Activated T-helper 1 cell treated with Interleukin-2 at 50 U/mL for 16 hours (primary cell): ENCODE data around the gene DDX24.
"Not testable (repeated sequence)": the region's sequence is repeated elsewhere in the genome, so short reads cannot be mapped to it uniquely, and the experiment has no call there.

Experiments used
- DNase-seq: peaks from one replicate; pipeline ENCODE4 v3.0.0-alpha.2; 2020; ENCODE audit warnings: low read depth

Gene DDX24

DNA sequence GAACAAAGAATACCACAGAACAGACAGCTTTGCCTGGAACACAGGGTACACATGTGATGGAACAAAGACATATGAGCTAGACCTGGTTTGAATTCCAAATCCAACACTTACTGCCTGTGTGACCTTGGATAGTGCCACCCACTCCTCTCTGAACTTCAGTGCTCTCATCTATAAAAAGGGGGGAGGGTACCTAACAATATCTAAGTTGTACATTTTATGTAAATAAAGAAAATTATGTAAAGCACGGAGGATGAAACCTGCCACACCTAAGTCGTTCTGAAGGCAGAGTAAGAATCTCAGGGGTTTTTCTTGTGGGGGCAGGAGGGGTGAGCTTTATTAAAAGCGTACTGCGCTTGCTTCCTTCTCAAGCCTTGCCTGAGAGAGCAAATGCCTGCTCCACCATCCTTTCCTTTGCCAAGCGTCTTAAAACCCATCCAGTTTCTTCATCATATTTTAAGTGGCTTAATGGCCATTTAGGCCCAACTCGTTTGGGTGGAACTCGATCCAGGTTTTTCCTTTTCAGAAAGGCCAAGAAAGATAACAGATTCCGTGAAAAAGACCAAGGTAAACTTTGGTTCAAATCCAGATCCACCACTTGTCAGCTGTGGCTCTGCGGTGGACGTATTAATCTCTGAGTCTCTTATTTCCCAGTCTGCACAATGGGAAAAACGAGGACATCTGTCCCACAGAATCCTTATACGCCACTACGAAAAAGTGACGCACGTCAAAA, 946 bp downstream of the DDX24 start:
- DNase-seq = no peak

DNA sequence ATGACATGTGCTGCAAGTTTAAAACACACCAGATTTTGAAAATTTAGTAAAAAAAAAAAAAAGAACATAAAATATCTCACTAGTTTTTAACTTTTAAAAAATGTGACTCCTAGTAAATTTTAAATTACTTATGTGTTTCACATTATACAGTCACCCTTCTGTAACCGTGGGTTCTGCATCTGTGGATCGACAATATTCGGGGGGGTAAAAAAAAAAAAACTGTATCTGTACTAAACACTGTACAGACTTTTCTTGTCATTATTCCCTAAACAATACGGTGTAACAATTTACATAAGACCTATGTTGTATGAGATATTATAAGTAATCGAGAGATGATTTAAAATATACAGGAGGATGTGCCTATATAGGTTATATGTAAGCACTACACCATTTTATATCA, 3.2 kb downstream of the DDX24 start:
- no peak for DNase-seq

DNA sequence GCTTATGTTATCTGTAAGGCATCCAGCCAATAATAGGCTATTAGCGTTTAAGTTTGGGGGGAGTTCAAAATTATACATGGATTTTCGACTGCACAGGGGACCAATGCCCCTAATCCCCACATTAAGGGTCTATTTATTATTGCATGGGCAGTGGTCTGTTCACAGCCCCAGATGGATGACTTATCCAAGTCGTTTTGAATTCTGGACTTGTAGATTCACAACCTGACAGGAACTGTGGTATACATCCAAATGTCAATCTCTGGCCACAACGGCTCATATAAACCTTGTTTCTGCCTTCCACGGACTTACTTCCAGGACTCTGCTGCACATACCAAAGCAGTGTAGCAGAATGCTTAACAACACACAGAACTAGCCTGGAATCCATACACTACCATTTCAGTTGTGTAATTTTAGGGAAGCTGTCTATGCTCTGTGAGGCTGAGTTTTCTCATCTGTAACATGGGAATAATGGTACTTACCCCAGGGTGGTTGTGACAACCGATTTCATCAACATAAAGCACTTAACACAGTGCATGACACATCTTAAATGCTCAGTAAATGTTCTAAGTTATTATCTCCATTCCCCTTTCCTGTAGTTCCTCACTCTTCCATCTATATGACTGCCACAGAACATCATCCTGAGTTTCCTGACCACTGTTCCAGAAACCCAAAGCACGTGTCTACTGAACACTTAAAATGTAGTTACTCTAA, 3.7 kb downstream of the DDX24 start:
- DNase-seq = no peak

DNA sequence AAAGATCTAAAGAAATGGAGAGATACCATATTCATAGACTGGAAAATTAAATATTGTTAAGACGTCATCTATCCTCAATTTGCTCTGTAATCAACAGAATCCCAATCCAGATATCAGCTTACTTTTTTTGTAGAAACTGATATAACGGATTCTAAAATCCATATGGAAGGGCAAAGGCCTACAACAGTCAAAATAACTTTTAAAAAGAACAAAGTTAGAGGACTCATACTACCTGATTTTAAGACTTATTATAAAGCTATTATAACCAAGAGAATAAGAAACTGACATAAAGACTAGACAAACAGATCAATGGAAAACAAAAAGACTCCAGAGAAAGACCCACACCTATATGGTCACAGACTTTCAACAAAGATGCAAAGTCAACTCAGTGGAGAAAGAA, 6.0 kb downstream of the DDX24 start:
- DNase-seq = no peak

DNA sequence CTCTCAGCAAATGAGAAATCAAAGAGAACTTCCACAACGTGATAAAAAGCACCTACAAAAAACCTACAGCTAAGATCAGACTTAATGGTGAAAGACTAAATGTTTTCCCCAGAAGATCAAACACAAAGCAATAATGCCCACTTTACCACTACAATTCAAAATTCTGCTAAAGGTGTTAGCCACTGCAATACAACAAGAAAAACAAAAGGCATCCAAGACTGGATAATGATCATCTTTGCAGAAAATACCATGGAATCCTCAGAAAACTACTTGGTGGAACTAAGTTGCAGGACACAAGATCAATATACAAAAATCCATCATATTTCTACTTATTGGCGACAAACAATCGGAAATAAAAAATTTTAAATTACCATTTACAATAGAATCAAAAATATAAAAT, 6.5 kb downstream of the DDX24 start:
- DNase-seq = no peak

DNA sequence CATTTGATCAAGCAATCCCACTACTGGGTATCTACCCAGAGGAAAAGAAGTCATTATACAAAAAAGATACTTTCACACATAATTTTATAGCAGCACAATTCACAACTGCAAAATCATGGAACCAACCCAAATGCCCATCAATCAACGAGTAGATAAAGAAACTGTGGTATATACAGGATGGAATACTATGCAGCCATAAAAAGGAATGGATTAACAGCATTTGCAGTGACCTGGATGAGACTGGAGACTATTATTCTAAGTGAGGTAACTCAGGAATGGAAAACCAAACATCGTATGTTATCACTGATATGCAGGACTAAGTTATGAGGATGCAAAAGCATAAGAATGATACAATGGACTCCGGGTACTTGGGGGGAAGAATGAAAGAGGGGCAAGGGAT, 8.9 kb downstream of the DDX24 start:
- DNase-seq = not testable (repeated sequence)

DNA sequence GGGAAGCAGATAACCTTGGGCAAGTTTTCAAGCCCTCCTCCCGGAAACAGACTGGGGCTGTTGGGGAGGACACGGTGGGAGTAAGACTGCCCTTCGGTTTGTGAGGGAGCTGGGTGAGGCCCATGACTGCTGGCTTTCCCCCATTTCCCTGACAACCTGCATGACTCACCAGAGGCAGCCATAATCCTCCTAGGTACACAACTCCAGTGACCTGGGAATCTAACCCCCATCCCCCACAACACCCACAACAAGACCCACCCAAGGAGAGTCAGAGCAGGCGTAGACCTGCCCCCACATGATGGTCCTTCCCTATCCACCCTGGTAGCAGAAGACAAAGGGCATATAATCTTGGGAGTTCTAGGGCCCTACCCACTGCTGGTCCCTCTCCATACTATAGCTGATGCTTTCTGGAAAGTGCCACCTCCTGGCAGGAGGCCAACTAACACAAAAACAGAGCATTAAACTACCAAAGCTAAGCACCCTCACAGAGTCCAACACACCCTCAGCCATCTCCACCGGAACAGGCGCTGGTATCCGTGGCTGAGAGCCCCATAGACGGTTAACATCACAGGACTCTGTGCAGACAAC, 14.8 kb downstream of the DDX24 start:
- no peak for DNase-seq

DNA sequence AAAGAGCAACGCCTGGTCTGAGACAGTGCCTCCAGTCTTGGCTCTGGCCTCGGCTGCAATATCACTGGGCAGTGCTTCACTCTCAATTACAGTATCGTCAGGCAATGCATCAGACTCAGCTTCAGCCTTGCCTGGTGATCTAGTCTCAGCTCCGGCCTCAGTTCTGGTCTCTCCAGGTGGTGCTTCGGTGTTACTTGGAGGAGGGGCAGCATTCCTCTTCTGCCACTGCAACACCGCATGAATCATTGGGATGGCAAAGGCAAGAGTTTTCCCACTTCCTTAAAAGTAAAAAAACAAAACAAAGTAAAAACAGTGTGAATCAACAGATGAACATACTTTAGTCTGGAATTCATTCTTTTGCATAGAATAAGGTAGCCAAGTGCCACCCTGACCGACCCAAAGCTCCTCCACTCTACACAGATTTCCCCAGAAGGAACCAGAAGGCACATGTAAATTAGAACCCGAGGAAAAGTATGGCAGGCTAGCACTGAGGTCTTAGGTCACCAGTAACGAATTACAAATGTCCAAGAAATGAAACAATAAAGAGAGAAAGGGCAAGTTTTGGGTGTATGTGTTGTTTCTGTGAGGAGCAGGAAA, 18.6 kb downstream of the DDX24 start:
- DNase-seq = no peak

DNA sequence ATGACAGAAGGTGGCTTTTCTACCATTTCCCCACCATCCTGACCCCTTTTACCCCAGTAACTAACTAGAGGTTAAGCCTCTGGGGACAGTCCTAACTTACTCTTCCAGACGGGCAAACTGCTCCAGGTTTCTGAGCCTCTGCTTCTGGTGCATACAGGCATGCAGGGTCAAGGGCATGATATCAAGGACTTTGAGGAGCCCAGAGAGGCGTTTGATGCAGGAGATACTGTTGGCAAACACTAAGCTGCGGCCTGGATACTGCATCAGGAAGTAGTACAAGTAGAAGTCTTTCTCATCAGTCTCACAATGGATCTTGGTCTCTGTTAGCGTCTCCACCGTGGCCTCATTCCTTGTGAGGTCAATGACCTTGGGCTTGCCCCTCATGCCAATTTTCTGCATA, 21.0 kb downstream of the DDX24 start:
- DNase-seq = no peak

DNA sequence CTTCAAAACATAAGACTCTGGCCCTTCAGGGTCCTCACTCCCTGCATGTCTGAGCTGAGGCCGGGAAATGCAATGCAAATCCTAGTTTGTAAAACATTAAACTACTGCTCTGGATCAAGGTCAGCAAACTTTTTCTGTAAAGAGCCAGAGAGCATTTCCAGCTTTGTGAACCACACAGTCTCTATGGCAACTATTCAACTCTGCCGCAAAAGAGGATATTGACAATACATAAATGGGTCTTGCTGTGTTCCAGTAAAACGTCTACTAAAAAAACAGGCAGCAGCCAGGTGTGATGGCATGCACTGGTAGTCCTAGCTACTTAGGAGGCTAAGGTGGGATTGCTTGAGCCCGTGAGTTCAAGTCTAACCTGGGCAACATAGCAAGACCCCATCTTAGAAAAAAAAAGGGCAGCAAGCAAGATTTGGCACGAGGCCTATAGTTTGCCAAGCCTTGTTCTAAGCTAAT, 22.3 kb downstream of the DDX24 start:
- DNase-seq = no peak

DNA sequence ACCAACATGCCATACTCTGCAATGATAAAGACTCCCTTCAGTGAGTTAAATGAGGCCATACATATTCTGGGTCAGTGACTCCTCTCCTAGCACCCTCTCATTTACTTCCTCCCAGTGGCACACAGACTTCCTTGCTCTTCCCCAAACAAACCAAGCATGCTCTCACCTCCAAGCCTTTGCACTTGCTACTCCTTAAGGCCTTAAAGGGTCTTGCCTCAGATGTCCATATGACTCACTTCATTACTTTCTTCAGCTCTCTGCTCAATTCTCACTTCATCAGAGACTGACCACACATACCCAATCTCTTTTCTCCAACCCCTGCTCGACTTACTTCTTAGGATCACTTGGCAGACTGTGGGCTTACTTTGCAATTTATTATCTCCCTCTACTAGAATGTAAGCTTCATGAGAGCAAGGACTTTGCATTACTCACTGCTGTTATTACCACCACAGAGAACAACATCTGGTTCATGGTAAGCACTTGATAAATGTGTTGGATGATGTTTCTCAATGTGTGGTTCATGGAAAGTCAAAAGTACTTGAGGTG, 22.8 kb downstream of the DDX24 start:
- no peak for DNase-seq

DNA sequence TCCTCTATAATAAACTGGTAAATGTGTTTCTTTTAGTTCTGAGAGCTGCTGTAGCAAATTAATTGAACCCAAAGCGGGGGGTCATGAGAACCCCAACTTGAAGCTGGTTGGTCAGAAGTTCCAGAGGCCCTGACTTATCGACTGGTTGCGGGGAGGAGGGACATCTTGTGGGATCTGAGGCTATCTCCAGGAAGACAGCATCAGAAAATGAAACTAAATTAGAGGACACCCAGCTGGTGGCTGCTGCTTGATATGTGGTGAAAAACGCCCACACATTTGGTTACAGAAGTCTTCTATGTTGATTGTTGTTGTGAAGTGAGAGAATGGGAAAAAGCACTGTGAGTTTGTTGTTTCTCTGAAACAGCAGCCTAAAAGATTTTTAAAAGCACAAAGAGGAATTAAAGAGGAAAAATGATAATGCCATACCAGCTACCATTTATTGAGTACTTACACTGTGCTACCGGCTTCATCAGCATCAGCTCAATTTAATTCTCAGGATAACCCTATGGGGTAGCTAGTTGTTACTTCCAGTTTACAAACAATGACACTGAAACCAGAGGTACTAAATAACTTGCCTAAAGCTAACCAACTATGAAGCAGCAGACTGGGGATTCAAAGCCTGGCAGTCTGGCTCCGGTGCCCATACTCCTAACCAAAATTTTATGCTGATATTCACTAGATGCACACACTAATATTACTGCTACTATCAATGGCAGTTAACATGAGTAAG, 24.3 kb downstream of the DDX24 start:
- DNase-seq = no peak

DNA sequence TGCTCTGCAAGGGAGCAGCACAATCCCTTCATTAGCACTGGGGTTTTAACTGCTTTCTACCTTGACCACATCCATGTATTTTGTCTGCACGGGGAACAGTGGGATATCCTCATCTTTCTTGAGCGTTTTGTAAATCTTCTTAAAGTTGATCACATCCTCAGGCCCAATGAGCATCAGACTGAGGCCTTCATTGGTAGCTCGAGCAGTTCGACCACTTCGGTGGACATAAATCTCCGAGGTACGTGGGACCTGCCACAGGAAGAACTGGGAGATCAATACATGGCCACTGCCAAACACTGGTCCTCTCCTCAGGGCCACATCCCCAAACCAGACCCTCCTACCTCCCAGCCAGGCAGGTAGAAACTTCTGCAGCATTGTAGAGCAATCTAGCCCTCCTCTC, 26.1 kb downstream of the DDX24 start:
- DNase-seq = no peak

DNA sequence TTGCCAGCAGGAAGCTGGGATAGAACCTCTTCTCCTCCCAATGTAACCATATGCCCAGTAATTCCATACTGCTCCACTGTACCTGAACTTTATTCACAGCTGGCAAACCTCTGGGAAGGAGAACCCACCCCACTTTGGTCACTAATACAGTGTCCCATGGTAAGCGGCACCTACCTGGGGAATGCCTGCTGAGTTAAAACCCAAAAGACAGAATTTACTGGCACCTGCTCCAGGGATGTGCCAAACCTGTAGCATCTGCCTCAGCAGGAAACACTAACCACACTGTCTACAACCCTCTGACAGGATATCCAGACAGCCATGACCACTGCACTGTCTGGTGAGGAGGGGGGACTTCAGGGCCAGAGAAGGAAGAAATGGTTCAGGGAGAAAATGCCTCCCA, 26.6 kb downstream of the DDX24 start:
- DNase-seq = no peak

DNA sequence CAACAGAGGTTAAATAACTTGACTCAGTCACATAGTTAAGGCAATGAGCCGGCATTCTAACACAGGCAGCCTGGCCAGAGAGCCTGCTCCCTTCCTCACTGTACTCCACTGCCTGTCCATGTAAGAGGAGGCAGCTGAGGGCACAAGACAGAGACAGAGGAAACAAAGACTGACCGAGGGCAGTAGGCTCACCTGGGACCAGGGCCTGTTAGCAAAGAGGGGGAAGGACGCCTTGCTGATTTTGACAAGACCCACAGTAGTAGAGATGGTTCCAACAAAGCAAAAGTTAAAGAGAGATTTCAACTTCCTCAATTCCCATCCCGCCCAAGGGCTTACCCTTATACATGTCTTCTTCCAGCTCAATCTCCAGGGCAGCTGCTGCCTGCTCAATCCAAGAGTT, 28.3 kb downstream of the DDX24 start:
- no peak for DNase-seq

DNA sequence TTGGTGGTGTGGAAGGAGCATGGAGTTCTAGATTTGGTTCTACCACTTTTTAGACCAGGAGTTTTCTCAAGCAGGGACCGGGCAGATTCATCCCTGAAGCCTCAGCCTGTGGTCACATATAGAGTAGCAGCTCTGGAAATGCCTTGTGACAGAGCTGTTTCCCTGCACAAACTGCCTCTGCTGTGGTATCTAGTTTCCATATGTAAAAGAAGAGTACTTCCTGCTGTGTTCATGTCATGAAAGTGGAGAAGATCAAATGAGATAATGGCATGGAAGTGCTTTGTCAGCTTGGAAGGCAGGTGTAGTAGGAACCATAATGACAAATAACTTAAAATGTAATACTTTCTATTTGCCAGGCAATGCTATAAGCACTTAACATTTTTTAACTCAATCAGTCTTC, 28.8 kb downstream of the DDX24 start:
- no peak for DNase-seq

DNA sequence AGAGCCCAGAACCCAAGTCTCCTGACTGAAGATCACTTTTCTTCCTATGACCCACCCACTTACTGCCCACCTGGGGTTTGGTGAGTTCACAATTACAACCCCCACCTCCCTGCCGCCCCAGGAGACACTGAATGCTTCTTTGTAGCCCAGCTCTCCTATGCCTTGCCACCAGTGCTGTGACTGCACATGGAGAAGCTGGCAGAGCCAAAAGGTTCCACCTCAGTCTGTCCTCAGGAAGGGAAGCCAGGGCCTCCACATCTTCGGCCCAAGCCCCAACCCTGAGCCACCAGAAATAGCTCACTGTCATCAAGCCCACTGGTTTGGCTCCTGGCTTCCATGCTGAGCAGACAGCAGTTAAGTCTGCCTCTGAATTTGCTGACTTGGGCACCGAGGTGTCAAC, 29.2 kb downstream of the DDX24 start:
- DNase-seq = no peak

DNA sequence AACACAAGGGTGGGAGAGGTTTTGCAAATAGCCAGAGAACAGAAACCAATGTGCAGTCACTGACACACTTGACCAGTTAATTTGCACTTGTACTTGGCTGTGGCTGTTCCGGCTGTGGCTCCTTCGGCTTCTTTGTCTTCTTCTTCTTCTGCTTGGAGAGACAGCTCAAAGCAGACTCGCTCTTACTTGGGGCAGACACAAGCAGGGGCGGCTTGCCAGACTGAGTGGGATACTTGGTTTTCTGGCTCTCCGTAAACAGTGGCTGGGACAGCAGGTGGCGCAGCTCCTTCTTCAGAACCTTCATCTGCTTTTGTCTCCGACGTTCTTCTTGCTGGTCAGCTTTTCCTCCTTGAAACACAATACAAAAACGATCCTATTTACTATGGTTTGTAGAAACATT, 29.9 kb downstream of the DDX24 start:
- DNase-seq = no peak

DNA sequence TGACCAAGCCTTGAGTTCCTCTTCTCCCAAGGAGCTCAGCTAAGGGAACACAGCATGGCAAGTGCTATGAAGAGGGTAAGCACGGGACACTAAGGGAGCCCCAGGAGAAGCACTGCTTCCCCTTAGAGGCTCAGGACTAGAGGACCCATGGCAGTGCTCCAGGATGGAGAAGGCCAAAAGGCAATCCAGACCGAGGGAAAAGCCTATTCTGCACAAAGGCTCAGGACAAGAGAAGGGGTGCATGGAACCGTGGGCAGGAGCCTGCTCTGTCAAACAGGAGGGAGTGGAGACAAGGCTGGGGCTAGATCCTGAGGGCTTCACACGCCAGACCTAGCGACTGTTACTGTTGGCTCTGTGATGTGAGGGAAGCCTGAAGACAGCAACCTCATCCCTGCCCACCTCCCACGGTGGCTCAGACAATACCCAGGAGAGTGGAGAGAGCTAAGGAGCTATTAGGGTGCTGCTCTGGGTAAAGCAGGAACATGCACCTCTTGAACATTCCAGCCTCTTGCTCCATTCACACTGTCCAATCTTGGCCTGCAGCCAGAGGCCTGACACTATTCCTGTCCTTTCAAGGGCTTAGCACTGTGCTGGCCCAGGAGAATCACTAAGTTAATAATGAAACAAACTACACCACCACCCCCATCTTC, 30.6 kb downstream of the DDX24 start:
- DNase-seq = no peak

DNA sequence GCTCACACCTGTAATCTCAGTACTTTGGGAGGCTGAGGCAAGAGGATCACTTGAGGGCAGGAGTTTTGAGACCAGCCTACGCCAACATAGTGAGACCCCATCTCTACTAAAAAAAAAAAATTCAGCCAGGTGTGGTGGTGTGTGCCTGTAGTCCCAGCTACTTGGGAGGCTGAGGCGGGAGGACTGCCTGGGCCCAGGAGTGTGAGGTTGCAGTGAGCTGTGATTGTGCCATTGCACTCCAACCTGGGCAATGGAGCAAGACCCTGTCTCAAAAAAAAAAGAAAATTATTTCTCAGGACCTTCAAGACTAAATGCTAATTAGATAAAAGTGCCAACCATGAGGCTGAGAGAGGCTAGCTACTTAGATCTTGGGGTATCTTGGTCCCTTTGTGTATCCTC, 31.4 kb downstream of the DDX24 start:
- no peak for DNase-seq
